ENCODE data around the gene XPO5.
"Not testable (repeated sequence)": the region's sequence is repeated elsewhere in the genome, so short reads cannot be mapped to it uniquely, and the experiment has no call there.

Gene XPO5

GRCh38 chr6:43575772-43576551, at the start of gene XPO5, which contains the start of gene POLH:
XPO5 (minus strand) TSS chr6:43576038; CDS start chr6:43575864, 174 bp downstream.
POLH (plus strand) TSS chr6:43576185; CDS start chr6:43582320, 6,135 bp downstream.
- peak; percentile 85 for DNase-seq (ENCODE audit: low read depth)

- DNase-seq (ENCODE audit: low read depth): no peak
These were observed 49.7 kb upstream of the XPO5 start for GRCh38 chr6:43625393-43625992.

GRCh38 chr6:43624786-43625288, 49.0 kb upstream of the XPO5 start:
- no peak for DNase-seq (ENCODE audit: low read depth)

- no peak for DNase-seq (ENCODE audit: low read depth)
These were observed 48.3 kb upstream of the XPO5 start for GRCh38 chr6:43623880-43624785.

DNA sequence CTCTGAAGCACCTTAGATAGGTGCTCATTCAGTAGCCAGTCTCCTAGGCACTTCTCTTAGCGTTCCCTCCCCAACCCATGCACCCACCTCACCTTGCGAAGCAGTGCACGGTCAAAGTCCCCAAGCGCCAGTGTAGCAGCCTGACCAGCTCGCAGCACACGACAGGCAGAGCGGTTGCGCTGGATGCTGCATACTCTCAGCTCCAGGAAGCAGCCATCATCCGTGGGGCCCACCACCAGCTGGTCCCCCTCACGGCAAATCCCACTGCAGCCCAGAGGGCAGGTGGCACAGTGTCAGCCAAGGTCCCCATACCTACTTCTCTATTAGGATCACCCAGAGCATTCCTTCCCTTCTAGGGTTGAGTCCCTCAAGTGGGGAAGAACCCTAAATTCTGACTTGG, 46.7 kb upstream of the XPO5 start:
- no peak for DNase-seq (ENCODE audit: low read depth)

DNA sequence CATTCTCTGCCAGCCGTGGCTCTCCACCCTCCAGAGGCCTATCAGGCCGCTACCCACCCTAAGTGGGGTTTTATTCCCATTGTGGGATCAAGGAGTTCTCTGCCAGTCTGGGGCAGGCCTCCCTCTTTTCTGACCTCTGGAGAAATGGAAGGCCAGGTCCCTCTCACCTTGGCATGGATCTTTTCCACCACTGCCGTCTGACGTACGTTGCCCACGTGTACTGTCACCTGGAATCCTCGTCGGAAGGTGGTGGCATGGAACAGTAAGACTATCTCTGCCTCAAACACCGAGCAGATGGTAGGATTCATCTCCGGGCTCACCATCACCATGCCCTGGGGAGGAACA, 46.0 kb upstream of the XPO5 start:
- no peak for DNase-seq (ENCODE audit: low read depth)

- DNase-seq (ENCODE audit: low read depth): no peak
These were observed 45.4 kb upstream of the XPO5 start for GRCh38 chr6:43621078-43621835.

DNA sequence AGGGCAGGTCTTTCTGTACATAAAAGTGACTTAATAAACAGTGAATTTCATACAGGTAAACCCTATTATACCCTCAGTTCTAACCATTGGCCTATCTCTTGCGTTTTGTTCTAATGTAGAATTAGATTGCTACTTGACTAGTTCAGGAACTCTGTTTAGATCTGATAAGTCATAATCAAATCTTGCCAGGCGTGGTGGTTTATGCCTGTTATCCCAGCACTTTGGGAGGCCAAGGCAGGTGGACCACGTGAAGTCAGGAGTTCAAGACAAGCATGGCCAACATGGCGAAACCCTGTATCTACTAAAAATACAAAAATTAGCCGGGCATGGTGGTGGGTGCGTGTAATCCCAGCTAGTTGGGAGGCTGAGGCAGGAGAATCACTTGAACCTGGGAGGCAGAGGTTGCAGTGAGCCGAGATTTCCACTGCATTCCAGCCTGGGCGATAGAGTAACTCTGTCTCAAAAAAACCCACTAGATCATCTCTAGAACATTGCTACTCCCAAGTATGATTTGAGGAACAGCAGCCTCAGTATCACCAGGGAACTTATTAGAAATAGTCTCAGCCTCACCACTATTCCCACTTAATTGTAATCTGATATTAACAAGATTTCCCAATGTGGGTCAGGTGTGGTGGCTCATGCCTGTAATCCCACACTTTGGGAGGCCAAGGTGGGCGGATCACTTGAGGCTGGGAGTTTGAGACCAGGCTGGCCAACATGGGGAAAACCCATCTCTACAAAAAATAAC, 41.1 kb upstream of the XPO5 start:
- DNase-seq (ENCODE audit: low read depth): no peak

DNA sequence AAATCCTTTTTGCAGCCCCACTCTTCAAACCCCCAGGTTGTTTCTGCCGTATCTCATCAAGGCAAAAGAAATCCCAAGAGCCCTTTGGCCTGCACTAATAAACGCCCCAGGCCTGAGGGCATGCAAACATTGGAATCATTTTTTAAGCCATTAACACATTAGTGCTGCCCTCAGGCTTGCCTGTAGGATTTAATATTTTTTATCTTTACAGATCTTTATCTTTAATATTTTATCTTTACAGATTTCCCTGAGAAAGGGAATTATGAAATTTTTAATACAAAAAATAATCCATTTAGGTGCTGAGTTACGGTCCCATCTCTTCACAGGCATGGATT, 38.5 kb upstream of the XPO5 start:
- DNase-seq (ENCODE audit: low read depth): no peak

DNA sequence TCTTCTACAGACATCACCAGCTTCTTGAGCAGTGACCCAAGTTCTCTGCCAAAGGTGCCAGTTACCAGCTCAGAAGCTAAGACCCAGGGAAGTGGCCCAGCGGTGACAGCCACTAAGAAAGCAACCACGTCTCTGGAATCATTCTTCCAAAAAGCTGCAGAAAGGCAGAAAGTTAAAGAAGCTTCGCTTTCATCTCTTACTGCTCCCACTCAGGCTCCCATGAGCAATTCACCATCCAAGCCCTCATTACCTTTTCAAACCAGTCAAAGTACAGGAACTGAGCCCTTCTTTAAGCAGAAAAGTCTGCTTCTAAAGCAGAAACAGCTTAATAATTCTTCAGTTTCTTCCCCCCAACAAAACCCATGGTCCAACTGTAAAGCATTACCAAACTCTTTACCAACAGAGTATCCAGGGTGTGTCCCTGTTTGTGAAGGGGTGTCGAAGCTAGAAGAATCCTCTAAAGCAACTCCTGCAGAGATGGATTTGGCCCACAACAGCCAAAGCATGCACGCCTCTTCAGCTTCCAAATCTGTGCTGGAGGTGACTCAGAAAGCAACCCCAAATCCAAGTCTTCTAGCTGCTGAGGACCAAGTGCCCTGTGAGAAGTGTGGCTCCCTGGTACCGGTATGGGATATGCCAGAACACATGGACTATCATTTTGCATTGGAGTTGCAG, 38.0 kb upstream of the XPO5 start:
- DNase-seq (ENCODE audit: low read depth): no peak

- no peak for DNase-seq (ENCODE audit: low read depth)
These were observed 34.6 kb upstream of the XPO5 start for GRCh38 chr6:43610431-43610830.

GRCh38 chr6:43609402-43609801, 33.6 kb upstream of the XPO5 start:
- DNase-seq (ENCODE audit: low read depth): no peak

DNA sequence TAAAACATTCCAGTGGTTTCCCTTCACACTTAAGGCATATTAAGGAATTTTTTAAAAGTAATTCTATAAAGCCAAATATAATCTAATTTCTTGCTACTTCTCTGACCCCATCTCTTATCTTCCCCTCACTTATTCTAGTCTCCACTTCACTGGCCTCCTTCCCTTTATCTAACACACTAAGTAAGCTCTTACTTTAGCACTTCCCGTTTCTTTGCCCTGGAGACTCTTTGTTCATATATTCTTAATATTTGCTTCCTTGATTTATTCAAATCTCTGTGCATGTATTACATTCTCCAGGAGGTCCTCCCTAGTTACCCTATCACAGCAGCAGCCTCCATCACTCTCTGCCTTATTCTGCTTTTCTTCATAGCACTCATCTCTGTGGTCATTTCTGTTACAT, 33.0 kb upstream of the XPO5 start:
- no peak for DNase-seq (ENCODE audit: low read depth)

DNA sequence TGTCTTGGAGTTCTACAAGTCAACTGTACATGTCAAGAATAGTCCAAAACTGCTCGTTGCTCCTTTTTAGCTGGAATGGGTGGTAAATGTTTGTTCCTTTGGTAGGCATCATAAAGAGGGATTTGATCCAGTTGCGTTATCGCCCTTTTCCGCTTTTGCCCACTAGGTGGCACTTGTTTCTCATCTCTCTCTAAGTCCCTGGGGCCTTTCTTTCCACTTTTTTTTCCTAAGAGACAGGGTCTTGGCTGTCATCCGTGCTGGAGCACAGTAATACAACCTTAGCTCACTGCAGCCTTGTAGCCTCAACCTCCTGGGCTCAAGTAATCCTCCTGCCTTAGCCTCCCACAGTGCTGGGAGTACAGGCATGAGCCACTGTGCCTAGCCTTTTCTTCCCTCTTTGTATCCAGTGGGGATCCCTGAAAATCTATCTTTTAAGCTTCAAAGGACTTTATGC, 32.5 kb upstream of the XPO5 start:
- DNase-seq (ENCODE audit: low read depth): peak; percentile 52

DNA sequence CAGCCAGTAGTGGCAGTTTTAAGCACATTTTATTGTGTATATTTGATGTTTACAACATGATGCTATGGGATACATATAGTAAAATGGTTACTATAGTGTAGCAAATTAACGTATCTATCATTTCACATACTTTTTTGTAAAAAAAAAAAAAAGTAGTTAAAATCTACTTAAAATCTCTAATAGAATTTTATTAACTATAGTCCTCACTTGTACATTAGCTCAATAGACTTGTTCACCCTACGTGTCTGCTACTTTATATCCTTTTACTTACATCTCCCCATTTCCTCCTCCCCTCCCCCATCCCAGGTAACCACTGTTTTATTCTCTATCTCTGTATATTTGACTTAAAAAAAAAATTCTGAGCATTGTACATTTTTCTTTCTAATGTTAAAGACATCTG, 30.2 kb upstream of the XPO5 start:
- no peak for DNase-seq (ENCODE audit: low read depth)

DNA sequence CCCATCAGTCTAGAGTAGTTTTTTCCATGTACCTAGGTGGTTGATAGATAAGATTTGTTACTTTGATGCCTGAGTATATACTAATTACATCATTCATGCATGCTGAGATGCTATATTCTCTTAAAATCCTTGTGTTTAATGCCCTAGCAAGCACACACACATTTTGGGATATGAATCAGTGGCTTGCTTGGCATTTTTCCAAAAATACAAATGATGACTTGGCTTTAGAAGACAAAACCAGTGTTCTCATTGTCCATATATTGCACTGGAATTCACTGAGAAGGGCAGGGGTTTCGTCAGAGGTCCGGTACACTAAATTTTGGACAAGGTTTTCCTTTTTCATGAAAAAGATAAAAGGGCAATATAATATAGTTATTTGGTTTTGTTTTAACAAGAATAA, 28.3 kb upstream of the XPO5 start:
- DNase-seq (ENCODE audit: low read depth): peak; percentile 64

DNA sequence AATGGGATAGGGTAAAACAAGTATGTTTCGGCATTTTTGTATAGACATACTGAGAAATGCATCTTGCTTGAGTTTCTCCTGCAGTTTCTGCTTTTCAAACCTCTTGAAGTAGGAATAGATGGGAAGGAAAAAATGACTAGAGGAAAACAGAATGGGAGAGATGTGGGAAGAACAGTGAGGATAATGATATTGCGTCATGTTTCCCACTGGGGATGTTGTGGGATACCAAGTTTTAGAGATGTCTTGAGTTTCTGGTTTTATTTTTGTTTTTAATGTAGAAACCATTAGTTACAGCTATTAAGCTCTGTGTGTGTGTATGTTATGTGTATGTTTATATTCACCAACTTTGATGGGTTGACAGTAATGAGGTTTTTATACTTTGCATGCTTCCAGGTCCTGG, 24.8 kb upstream of the XPO5 start:
- no peak for DNase-seq (ENCODE audit: low read depth)

DNA sequence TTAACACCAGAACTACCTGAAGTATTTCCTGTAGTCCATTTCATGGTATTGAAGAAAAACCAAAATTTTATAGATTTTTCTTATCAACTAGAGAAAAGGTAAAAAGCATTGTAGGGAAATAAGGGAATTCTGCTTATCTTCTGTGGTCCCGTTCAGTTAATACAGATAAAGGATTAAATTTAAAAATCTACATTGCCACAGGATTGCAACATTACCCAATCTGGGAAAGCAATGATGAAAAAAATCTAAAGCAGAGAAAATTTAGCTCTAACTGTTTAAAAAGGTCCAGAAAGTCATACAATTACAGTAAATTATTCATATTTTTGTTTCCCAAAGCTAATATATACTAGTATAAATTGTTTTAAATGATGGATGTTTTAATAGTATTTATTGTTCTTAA, 18.1 kb upstream of the XPO5 start:
- DNase-seq (ENCODE audit: low read depth): no peak

DNA sequence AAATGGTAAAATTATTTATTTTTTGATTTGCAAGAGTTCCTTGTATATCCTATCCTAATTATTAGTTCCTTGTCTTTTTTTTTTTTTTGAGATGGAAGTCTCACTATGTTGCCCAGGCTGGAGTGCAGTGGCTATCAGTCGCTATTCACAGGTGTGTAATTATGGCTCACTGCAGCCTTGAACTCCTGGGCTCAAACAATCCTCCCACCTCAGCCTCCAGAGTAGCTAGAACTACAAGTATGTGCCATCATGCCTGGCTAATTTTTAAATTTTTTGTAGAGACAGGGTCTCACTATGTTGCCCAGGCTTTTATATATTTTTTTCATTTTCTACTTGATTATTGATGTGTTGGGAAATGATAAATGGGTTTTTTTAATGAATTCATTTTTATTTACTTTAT, 13.7 kb upstream of the XPO5 start:
- DNase-seq (ENCODE audit: low read depth): not testable (repeated sequence)

DNA sequence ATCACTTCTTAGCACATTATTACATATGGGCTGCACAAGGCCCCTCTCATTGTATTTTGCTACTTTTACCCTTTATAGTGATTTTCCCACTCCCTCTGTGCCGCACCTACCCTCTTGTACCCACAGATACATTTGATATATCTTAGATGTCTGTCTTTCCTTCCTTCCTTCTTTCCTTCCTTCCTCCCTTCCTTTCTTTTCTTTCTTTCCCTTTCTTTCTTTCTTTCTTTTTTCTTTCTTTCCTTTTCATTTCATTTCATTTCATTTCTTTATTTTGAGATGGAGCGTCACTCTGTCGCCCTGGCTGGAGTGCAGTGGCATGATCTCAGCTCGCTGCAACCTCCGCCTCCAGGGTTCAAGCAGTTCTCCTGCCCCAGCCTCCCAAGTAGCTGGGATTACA, 12.4 kb upstream of the XPO5 start:
- DNase-seq (ENCODE audit: low read depth): no peak

Data from stromal cell of bone marrow (primary cell).